GM13977 (cell line): ENCODE results near the gene PTRH1.

Source experiments
- DNase-seq: peaks from one replicate; pipeline ENCODE4 v3.0.0; 2012; ENCODE audit warnings: low spot score
- CTCF ChIP-seq: IDR thresholded peaks from 2 replicates; pipeline ENCODE4 v1.5.1; 2012; ENCODE audit warnings: mild to moderate bottlenecking, control low read depth; ENCODE audit not compliant: insufficient read depth; ENCODE audit errors: extremely low read depth, missing control alignments
- in situ Hi-C: fragments of 300-500 bp; cut with MboI; formaldehyde crosslinking; loops from one replicate; pipeline ENCODE4 v1.12.0; 2022; ENCODE audit warnings: low sequenced_read_pairs, low pct_unique_long_range_greater_than_20kb, mixed read lengths, inconsistent platforms; ENCODE audit not compliant: unreplicated experiment

The PTRH1 gene

GRCh38 chr9:127698386-127698785 is 17.1 kb downstream of the PTRH1 start:
- in situ Hi-C loops: no loop called here
- DNase-seq: no peak
- no peak for TF ChIP-seq CTCF

GRCh38 chr9:127697575-127697974 is 17.9 kb downstream of the PTRH1 start:
- no peak for DNase-seq
- in situ Hi-C loops: no loop called here
- no peak for TF ChIP-seq CTCF

GRCh38 chr9:127694890-127695720 is 20.4 kb downstream of the PTRH1 start:
- DNase-seq: no peak
- in situ Hi-C loops: no loop called here
- no peak for TF ChIP-seq CTCF

GRCh38 chr9:127693697-127694096 is 21.8 kb downstream of the PTRH1 start:
- DNase-seq: no peak
- TF ChIP-seq CTCF: no peak
- in situ Hi-C loops: no loop called here

GRCh38 chr9:127693143-127693542 is 22.3 kb downstream of the PTRH1 start:
- DNase-seq: no peak
- in situ Hi-C loops: no loop called here
- TF ChIP-seq CTCF: no peak

GRCh38 chr9:127692071-127692470 is 23.4 kb downstream of the PTRH1 start:
- in situ Hi-C loops: no loop called here
- no peak for TF ChIP-seq CTCF
- DNase-seq: no peak

GRCh38 chr9:127690735-127691134 is 24.7 kb downstream of the PTRH1 start:
- TF ChIP-seq CTCF: no peak
- DNase-seq: no peak
- in situ Hi-C loops: no loop called here
